Pancreas (tissue), 10 donors: Measurements from ENCODE around the gene CORO1C. TPM values are rescaled to one million over a fixed set of nuclear protein-coding genes. Genes with fewer than 3 reads are reported as not detected.
"Not testable (repeated sequence)": the region's sequence is repeated elsewhere in the genome, so short reads cannot be mapped to it uniquely, and the experiment has no call there.

Experiments
- ATAC-seq, 4 donors: fragments of 200-7000 bp; cut with Tn5 transposase; one replicate each; pipeline versions ENCODE4 v1.8.0 to v1.9.1; 2020; ENCODE audit warnings: mild to moderate bottlenecking in 4 of 4, moderate library complexity in 4 of 4
- DNase-seq, 6 donors: peaks; one replicate each; pipeline ENCODE4 v3.0.0-alpha.2; 2020
- FAIRE-seq: peaks from 2 replicates; lab custom pipeline; 2012; peaks lifted over from hg19 to GRCh38; lab: Jason Lieb, UNC
- H3K27ac ChIP-seq, 4 donors: fragments of 200-600 bp; sonication (generic); 1 replicate in 3 of 4; 2 replicates in 1 of 4; pipeline versions ENCODE4 v1.5.0 to v1.8.0; 2020
- H3K27me3 ChIP-seq, 4 donors: fragments of 200-600 bp; one replicate each; pipeline ENCODE4 v1.8.0; 2021
- H3K36me3 ChIP-seq, 3 donors: fragments of 200-600 bp; sonication (generic) in 1 of 3; one replicate each; pipeline versions ENCODE4 v1.5.0 to v1.8.0; 2020 to 2021
- H3K4me1 ChIP-seq, 3 donors: fragments of 200-600 bp; one replicate each; pipeline ENCODE4 v1.8.0; 2021
- H3K4me3 ChIP-seq, 4 donors: fragments of 200-600 bp; sonication (generic) in 2 of 4; one replicate each; pipeline versions ENCODE4 v1.5.0 to v1.8.0; 2020 to 2021
- H3K9me3 ChIP-seq, 4 donors: fragments of 200-600 bp; one replicate each; pipeline ENCODE4 v1.8.0; 2021
- CTCF ChIP-seq, 4 donors: fragments of 200-600 bp; sonication (generic) in 3 of 4; IDR thresholded peaks; one replicate each; pipeline versions ENCODE4 v1.5.0 to v1.8.0; 2021; ENCODE audit warnings: antibody characterized with exemption in 4 of 4
- WGBS, 2 donors: extraction: QIAGEN DNeasy Blood & Tissue Kit; methylation state at CpG; one replicate each; pipeline ENCODE4 v1.1.7; 2013; 5-methylcytosine and 5-hydroxymethylcytosine counted together
- intact Hi-C, 3 donors: fragments of 100-400 bp; cut with DNase I; formaldehyde crosslinking; loops; one replicate each; pipeline versions ENCODE4 v1.11.1 to v1.14.2; 2022
- polyA plus RNA-seq, 2 donors: library from polyadenylated mRNA; stranded (reverse); fragments of 200-250 nt; gene quantifications; one replicate each; pipeline ENCODE4 v1.2.3, GENCODE V29; 2013
- total RNA-seq, 6 donors: library from RNA; stranded (reverse); fragmentation: NEBNext Ultra II Directional in 4 of 6; extraction: Animal tissue kit (Norgen Biotek cat#: 25700) in 4 of 6; gene quantifications; one replicate each; pipeline versions ENCODE4 v1.2.1 to v1.2.4, GENCODE V29; 2021 to 2023
- donor health status: healthy with polysubstance abuse.
- donor health status: DM: no; HTN: no; CAD: no; lungs with moderate emphysema.
- donor health status: DM: no; HTN: no; CAD: no.
- donor health status: control.
- donor health status: control.
- donor health status: Bipolar disorder and iron deficiency.
- donor health status: DM: yes; HTN: yes; CAD: no.
- donor health status: DM: no; HTN: no; CAD: no.
- donor health status: DM: no; HTN: no; CAD: no.
- donor health status: DM: yes; HTN: yes; CAD: no.

CORO1C gene
- total and polyA plus RNA-seq, 8 donors, result 9.9 to 62.3 (median 15.4) TPM

DNA sequence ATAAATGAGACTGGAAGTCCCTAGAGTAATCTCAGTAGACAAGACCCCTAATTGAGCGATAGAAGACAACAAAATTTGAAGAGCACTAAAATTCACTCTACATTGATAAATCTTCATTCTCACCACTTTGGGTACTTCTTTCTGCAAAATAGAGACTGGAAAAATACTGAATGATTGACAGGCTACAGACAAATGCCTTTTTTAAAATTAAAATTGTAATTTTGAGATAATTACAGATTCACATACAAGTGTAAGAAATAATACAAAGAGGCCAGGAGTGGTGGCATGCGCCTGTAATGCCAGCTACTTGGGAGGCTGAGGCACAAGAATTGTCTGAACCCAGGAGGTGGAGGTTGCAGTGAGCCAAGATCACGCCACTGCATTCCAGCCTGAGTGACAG, 4.5 kb upstream of the CORO1C start:
- DNase-seq (no peak), FAIRE-seq (no peak), ATAC-seq (no peak)
- intact Hi-C loops, result no loop called here
- peaks cover 3 to 16% (median 4%) of the 10 kb centered on the region in 3 donors for H3K4me1 ChIP-seq
- TF ChIP-seq CTCF (IDR thresholded peaks at IDR 0.05), result no peak
- H3K4me3 ChIP-seq, result no peak overlapping the region
- WGBS, 2 donors, result 87 to 94% methylated on average over 3 of the region's 3 CpGs
- no peaks in the 10 kb centered on the region for H3K36me3 ChIP-seq
- no peaks in the 10 kb centered on the region for H3K9me3 ChIP-seq
- no peaks in the 10 kb centered on the region for H3K27me3 ChIP-seq
- H3K27ac ChIP-seq, result no peak overlapping the region

DNA sequence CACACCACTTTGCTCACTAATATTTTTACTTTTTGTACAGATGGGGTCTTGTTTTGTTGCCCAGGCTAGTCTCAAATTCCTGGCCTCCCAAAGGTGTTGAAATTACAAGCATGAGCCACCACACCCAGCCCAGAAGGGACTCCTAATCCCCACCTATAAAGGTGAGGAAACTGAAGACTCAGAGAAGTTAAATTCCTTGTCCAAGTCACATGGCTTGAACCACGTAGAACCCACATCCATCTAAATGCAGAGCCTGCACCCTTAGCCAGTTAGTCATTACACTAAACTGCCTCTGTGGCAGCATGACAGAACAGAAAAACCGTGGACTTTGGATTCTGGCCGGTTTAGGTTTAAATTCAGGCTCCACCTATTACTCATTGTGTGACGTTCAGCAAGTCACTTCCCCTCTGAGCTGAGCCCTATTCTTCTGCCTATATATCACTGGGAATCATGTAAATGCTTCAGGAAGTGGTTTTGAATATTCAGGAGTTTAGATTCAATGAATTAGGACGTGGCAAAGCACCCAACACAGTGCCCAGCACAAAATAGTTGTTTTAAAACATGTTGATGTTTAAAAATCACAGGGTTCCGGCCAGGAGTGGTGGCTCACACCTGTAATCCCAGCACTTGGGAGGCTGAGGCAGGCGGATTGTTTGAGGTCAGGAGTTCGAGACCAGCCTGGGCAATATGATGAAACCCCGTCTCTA, 3.0 kb upstream of the CORO1C start:
- intact Hi-C loops, result no loop called here
- 41 to 43% methylated on average over 9 of the region's 9 CpGs for WGBS, 2 donors
- Histone ChIP-seq H3K27me3 (no peaks in the 10 kb centered on the region), H3K4me1 (peaks cover 4 to 24% (median 7%) of the 10 kb centered on the region in 3 donors), H3K9me3 (no peaks in the 10 kb centered on the region), H3K36me3 (no peaks in the 10 kb centered on the region), H3K4me3 (no peak overlapping the region), H3K27ac (peak overlapping the region; percentile 25 to 95 (median 60))
- ATAC-seq (peak; percentile 11 to 42 (median 21)), FAIRE-seq (no peak), DNase-seq (peak in 4 of 6 donors; percentile 43 to 81 (median 71))
- TF ChIP-seq CTCF (IDR thresholded peaks at IDR 0.05), result no peak

DNA sequence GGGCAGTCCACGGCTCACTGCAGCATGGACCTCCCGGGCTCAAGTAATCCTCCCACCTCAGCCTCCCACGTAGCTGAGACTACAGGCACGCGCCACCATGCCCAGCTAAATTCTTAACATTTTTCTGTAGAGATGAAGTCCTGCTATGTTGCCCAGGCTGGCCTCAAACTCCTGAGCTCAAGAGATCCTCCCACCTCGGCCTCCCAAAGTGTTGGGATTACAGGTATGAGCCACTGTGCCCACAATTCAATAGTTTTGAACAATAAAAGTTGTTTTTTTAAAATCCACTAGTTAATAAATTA, 1.9 kb upstream of the CORO1C start:
- H3K4me3 ChIP-seq, H3K27me3 ChIP-seq, ATAC-seq, H3K9me3 ChIP-seq, FAIRE-seq, H3K36me3 ChIP-seq, intact Hi-C loops, DNase-seq: not testable (repeated sequence)
- WGBS, 2 donors, result 95 to 99% methylated on average over 6 of the region's 6 CpGs
- H3K4me1 ChIP-seq, result peaks cover 4 to 33% (median 12%) of the 10 kb centered on the region in 3 donors
- H3K27ac ChIP-seq, result peak overlapping the region in 2 of 4 donors; percentile 88 to 95

DNA sequence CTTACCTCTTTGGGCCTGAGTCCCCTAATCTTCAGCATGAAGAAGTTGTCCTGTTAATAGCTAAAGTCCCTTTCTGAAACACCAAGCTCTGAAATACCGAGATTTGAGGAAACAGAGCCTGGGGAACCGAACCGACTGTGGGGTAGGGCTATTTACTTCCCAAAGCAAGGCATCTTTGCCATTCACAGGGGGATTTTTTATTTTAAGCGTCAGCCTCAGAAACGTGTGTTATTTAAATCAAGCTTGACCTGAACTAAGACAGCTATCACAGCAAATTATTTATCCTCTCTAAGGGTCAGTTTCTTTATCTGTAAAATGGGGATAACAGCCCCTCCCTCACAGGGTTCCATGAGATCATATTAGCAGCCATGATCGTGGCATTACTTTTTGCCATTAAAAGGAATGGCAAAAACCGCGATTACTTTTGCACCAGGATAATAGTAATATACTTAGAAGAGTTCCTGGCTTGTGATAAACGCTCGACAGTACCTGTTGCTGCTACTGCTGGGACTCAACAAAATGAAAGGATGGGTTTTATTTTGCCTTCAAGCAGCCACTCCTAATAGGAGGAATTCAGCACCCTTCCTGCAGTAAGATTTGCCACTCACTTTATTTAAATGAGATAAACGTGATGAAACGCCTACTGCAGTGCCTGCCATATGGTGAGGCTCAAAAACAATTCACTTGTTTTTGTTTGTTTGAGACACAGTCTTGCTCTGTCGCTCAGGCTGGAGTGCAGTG, 1.3 kb upstream of the CORO1C start:
- Histone ChIP-seq H3K27ac (peak overlapping the region; percentile 88 to 95 (median 92)), H3K27me3 (no peaks in the 10 kb centered on the region), H3K4me1 (peaks cover 4 to 33% (median 12%) of the 10 kb centered on the region in 3 donors), H3K4me3 (peak overlapping the region; percentile 10 to 84 (median 73)), H3K9me3 (no peaks in the 10 kb centered on the region), H3K36me3 (no peaks in the 10 kb centered on the region)
- FAIRE-seq (no peak), ATAC-seq (no peak), DNase-seq (no peak)
- intact Hi-C loops, result no loop called here
- 74 to 77% methylated on average over 13 of the region's 13 CpGs for WGBS, 2 donors
- TF ChIP-seq CTCF (IDR thresholded peaks at IDR 0.05), result no peak

DNA sequence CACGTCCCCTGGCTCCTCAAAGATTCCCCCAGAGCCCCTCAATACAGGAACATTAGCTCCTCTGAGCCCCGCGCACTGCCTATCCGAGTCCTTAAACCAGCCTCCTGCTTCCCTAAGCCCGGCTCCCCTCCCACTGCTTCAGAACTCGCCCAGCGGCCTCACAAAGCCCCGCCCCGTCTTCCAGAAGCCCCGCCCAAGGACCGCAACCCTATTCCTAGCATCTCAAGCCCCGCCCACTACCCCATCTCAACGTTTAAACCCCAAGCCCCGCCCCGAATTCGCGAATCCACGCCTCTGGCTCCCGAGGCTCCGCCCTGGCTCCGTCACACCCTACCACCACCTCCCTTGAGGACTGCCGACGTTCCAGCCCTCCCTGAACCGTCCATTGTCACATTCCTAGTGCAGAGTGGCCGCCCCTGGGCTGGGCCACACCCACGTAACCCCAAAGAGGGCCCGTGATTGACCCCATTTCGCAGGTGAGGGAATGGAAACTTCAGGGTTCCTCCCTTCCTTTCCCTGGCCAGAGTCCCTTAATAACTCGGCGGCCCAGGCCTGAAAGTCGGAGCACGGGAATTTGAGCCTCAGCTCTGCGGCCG, 646 bp upstream of the CORO1C start:
- Histone ChIP-seq H3K27ac (peak overlapping the region; percentile 88 to 95 (median 92)), H3K4me1 (peaks cover 4 to 33% (median 12%) of the 10 kb centered on the region in 3 donors), H3K4me3 (peak overlapping the region; percentile 65 to 84 (median 78)), H3K9me3 (no peaks in the 10 kb centered on the region), H3K27me3 (no peaks in the 10 kb centered on the region), H3K36me3 (no peaks in the 10 kb centered on the region)
- peak; percentile 98 to 100 (median 100) for DNase-seq
- intact Hi-C loops, result no loop called here
- WGBS, 2 donors, result 1 to 2% methylated on average over 33 to 34 of the region's 34 CpGs
- no peak for TF ChIP-seq CTCF (IDR thresholded peaks at IDR 0.05)
- ATAC-seq, result peak; percentile 82 to 87 (median 83)
- FAIRE-seq, result peak; percentile 41
